ENCODE results near the gene YIF1A.

DNA sequence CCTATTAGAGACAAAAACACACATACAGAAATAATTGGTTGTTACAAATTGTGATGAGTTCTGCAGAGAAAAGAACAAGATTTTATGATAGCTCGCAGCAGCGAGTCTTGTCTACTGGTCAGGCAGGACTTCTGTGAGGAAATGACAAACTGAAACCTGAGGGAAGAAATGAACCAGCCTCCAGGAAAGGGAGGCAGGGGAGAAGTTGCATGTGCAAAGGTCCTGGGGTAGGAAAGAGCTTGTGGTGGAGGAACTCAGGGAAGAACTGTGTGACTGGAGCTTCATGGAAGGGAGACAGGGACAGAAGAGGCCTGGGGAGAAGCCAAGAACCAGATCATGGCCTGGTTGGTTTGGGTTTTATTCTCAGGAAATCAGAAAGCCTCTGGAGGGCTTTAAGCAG lies 29.7 kb downstream of the YIF1A start:
- TF ChIP-seq POLR2A (IDR thresholded peaks at IDR 0.05; ENCODE audit: low read depth) = no peak
- no peak for TF ChIP-seq CTCF (IDR thresholded peaks at IDR 0.05)
- no peak for TF ChIP-seq EP300 (IDR thresholded peaks at IDR 0.05)
- TF ChIP-seq POLR2AphosphoS5 (IDR thresholded peaks at IDR 0.05) = no peak

All from esophagus muscularis mucosa (tissue), 4 donors.